ES-I3 (cell line): ENCODE data around the gene DVL2.

ENCODE experiments used
- H3K36me3 ChIP-seq: 2 replicates; pipeline ENCODE4 v1.6.1; 2013; ENCODE audit warnings: mild to moderate bottlenecking, low read length, control low read depth, moderate library complexity; ENCODE audit not compliant: insufficient read depth
- H3K4me1 ChIP-seq: 2 replicates; pipeline ENCODE4 v1.6.1; 2013; ENCODE audit warnings: mild to moderate bottlenecking, control low read depth, low read length; ENCODE audit not compliant: insufficient read depth
- H3K9ac ChIP-seq: 2 replicates; pipeline ENCODE4 v1.6.1; 2013; ENCODE audit warnings: low read depth, mild to moderate bottlenecking, low read length, moderate library complexity
- H3K9me3 ChIP-seq: 2 replicates; pipeline ENCODE4 v1.6.1; 2013; ENCODE audit warnings: mild to moderate bottlenecking, low read length, moderate library complexity; ENCODE audit not compliant: control insufficient read depth, insufficient read depth

Gene DVL2

DNA sequence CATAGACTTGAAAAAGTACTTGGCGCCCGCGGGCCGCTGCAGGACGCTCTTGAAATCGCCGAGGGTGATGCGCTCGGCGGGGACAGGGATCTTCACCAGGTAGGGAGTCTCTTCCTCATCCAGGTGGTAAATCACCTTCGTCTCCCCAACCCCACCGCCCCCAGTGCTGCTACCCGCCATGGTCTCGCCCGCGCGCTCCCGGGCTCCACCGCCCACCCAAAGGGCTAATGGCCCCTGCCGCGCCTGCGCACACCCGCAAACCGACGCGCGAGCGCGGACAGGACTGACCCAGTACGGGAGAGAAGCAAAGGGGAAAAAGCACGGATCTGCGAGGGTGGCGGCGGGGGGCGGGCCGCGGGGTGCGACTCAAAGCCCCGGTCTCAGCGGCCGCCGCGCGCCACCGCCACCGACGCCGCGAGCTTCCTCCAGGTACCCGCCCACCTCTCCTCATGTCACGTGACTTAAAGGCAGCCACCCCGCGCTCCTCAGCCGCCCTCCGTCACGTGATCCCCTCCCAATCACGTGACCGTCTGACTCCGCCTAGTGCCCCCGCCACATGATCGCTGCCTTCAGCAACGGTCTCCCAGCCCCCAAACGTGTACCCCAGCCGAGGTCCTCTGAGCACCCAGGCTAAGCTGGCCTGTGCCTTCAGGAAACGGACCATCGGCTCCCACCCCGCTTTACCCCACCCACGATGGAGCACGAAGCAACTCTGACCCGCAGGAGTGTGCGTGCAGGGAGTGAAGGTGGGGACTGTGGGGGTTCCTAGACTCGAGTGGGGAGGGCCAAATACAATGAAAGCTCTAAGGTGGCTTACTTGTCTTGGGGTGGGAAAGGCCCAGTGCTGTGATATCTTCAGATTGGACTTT, at the start of gene DVL2:
DVL2 (minus strand) TSS at position 435 of the 869 bp plus-strand sequence; CDS start at position 180, 255 bp downstream.
- Histone ChIP-seq H3K4me1 (peaks cover 10% of the 10 kb centered on the region), H3K36me3 (peaks cover 15% of the 10 kb centered on the region), H3K9me3 (no peaks in the 10 kb centered on the region), H3K9ac (peak within 1 kb of the TSS; percentile 98)

DNA sequence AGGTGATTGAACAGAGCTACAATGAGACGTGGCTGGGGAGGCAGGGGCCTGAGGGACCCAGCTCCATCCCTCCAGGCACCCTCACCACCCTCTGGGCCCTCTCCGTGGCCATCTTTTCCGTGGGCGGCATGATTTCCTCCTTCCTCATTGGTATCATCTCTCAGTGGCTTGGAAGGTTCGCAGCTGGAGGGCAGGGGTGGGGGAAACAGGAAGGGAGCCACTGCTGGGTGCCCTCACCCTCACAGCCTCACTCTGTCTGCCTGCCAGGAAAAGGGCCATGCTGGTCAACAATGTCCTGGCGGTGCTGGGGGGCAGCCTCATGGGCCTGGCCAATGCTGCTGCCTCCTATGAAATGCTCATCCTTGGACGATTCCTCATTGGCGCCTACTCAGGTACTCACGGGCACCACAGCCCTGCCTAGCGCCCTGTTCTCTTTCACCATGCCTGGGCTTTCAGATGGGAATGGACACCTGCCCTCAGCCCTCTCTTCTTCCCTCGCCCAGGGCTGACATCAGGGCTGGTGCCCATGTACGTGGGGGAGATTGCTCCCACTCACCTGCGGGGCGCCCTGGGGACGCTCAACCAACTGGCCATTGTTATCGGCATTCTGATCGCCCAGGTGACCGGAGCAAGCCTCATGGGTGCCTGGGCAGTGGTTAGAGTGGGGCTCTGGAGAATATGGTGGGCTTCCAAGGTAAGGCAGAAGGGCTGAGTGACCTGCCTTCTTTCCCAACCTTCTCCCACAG, 49.3 kb upstream of the DVL2 start:
- peaks cover 3% of the 10 kb centered on the region; the same call in 1 of the 2 replicates for H3K4me1 ChIP-seq
- no peaks in the 10 kb centered on the region for H3K9me3 ChIP-seq
- no peaks in the 10 kb centered on the region for H3K36me3 ChIP-seq
- no peak overlapping the region for H3K9ac ChIP-seq

DNA sequence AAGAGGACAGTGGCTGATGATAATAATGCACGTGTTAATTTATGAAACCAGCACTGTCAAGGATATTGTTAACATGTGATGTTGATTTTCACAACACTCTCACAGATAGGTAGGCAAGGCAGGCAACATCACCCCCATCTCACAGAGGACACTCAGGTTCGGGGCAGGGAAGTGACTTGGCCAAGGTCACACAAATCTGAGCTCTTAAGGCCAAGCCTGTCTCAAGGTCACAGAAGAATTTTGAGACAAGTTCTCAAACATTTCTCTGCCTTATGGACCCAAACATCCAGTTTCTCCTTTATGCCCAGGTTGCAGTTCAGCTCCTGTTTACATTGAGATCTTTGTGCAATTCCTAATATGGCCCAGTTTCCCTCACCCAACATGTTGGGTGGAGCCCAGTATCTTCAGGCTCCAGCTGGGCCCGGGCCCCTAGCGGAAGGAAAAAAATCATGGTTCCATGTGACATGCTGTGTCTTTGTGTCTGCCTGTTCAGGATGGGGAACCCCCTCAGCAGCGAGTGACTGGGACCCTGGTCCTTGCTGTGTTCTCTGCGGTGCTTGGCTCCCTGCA, 48.5 kb upstream of the DVL2 start:
- H3K9me3 ChIP-seq: no peaks in the 10 kb centered on the region
- no peaks in the 10 kb centered on the region for H3K36me3 ChIP-seq
- peak overlapping the region; percentile 67 for H3K9ac ChIP-seq
- H3K4me1 ChIP-seq: peaks cover 3% of the 10 kb centered on the region; the same call in 1 of the 2 replicates

DNA sequence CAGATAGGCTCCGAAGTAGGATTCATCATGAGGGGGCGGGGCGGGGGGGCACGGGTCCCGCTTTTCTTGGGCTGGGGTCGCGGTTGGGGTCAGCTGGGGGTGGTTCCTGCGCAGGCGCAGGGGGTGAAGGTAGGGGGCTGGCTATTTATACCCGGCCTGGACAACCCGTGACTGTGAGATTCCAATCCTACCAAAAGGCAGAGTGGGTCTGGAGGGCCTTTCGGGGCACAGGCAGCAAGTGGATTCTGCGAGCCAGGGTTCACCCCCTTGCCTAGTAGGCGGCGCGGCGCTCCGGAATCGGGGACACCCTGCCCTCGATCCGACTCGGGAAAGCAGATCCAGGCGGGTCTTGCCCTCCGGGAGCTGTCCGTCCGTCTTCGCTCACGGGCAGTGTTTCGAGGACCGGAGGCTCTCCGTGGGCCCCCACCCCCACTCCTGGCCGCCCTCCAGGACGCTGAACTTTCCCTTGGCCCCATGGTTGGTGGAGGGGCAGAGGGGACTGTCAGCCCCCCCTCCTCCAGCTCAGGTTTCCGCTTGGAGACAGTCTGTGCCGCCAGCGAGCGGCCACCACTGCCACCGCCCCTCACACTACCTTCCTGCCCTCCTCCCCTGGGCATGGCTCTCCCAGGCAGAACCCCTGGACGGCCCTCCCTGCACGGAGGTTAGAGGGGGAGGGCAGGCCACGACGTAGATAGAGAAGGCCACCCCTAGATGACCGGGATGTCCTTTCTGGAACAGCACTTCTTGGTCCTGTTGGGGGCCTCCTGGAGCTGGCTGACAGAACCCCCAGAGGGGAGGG, 47.8 kb upstream of the DVL2 start:
- Histone ChIP-seq H3K9me3 (no peaks in the 10 kb centered on the region), H3K36me3 (no peaks in the 10 kb centered on the region), H3K9ac (peak overlapping the region; percentile 67), H3K4me1 (peaks cover 3% of the 10 kb centered on the region; the same call in 1 of the 2 replicates)

DNA sequence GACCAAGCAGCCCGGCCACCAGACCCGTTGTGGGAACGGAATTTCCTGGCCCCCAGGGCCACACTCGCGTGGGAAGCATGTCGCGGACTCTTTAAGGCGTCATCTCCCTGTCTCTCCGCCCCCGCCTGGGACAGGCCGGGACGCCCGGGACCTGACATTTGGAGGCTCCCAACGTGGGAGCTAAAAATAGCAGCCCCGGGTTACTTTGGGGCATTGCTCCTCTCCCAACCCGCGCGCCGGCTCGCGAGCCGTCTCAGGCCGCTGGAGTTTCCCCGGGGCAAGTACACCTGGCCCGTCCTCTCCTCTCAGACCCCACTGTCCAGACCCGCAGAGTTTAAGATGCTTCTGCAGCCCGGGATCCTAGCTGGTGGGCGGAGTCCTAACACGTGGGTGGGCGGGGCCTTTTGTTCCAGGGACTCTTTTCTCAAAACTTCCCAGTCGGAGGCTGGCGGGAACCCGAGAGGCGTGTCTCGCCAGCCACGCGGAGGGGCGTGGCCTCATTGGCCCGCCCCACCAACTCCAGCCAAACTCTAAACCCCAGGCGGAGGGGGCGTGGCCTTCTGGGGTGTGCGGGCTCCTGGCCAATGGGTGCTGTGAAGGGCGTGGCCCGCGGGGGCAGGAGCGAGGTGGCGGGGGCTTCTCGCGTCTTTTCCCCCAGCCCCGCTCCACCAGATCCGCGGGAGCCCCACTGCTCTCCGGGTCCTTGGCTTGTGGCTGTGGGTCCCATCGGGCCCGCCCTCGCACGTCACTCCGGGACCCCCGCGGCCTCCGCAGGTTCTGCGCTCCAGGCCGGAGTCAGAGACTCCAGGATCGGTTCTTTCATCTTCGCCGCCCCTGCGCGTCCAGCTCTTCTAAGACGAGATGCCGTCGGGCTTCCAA, 47.0 kb upstream of the DVL2 start, which contains the start of gene SLC2A4:
SLC2A4 (plus strand) TSS at position 645 of the 879 bp plus-strand sequence; CDS start at position 862, 217 bp downstream.
- H3K36me3 ChIP-seq: no peaks in the 10 kb centered on the region

DNA sequence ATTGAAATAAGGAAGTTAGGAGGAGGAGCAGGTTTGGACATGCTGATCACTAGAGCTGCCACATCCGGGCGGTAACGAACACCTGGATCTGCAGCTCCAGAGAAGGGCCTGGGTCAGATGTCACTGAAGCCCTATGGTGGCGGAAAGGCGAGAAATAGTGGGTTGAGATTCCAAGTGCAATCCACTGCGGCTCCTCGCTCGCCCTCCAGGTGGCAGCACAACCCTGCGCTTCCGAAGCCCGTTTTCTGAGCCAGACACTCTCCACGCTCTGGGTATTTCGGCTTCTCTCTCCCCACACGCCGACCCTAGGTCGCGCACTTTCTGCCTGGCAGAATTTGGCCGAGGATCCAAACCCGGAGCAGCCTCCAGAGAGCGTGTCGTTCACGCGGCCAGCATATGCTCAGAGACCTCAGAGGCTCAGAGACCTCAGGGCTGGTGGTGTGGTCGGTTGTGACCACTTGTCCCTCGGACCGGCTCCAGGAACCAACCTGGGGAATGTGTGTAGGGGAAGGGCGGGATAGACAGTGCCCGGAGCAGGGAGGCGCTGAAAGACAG, 46.3 kb upstream of the DVL2 start:
- H3K9me3 ChIP-seq: no peaks in the 10 kb centered on the region
- H3K4me1 ChIP-seq: peaks cover 3% of the 10 kb centered on the region; the same call in 1 of the 2 replicates
- H3K36me3 ChIP-seq: no peaks in the 10 kb centered on the region
- H3K9ac ChIP-seq: peak overlapping the region; percentile 35

More for the DNA sequence above, 47.0 kb upstream of the DVL2 start, which contains the start of gene SLC2A4:
- H3K9me3 ChIP-seq: no peaks in the 10 kb centered on the region
- H3K4me1 ChIP-seq: peaks cover 3% of the 10 kb centered on the region; the same call in 1 of the 2 replicates
- peak within 1 kb of the TSS; percentile 67 for H3K9ac ChIP-seq

DNA sequence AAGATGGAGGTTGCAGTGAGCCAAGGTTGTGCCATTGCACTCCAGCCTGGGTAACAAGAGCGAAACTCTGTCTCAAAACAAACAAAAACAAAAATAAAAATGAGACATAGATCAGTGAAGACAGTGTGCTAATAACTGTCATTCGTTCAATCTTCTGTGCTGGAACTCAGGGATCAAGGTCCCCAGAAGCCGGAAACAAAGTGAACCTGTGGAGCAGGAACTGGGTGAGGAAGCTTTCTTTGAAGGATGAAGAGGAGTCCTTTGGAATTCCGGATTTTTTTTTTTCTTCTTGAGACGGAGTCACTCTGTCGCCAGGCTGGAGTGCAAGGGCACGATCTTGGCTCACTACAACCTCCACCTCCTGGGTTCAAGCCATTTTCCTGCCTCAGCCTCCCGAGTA, 45.1 kb upstream of the DVL2 start:
- H3K4me1 ChIP-seq: peaks cover 3% of the 10 kb centered on the region; the same call in 1 of the 2 replicates
- no peaks in the 10 kb centered on the region for H3K36me3 ChIP-seq
- peak overlapping the region; percentile 32 for H3K9ac ChIP-seq
- H3K9me3 ChIP-seq: no peaks in the 10 kb centered on the region

DNA sequence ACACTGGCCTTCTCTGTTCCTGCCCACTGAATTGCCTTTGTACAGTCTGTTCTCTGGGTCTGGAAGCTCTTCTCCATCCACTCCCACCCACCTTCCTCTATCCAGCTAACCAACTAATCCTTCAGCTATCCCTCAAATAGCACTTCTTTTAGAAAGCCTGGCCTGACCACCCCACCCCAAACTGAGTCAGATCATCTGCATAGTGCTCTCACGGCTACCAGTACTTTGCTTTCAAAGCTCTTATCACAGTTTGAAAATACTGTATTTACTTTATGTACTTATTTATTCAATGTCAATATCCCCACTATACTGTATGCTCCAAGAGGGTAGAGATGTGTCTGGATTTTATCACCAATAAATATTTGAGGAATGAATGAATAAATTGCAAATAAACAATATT, 32.5 kb upstream of the DVL2 start:
- Histone ChIP-seq H3K9ac (no peak overlapping the region; the same call in 1 of the 2 replicates), H3K4me1 (peaks cover 13% of the 10 kb centered on the region; the same call in 1 of the 2 replicates), H3K36me3 (no peaks in the 10 kb centered on the region), H3K9me3 (no peaks in the 10 kb centered on the region)

DNA sequence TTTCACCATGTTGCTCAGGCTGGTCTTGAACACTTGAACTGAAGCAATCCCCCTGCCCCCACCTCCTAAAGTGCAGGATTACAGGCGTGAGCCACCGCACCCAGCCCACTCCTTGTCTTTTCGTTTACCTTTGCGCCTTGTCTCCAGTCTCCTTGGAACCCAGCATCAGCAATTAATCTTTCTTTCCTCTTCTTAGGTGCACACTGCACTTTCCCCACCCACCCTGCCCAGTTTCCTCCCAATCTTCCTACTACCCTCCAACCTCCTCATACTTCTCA, 29.4 kb upstream of the DVL2 start:
- Histone ChIP-seq H3K4me1 (peaks cover 13% of the 10 kb centered on the region; the same call in 1 of the 2 replicates), H3K9ac (peak overlapping the region; percentile 94; the same call in 1 of the 2 replicates), H3K9me3 (no peaks in the 10 kb centered on the region), H3K36me3 (peaks cover 6% of the 10 kb centered on the region; the same call in 1 of the 2 replicates)

DNA sequence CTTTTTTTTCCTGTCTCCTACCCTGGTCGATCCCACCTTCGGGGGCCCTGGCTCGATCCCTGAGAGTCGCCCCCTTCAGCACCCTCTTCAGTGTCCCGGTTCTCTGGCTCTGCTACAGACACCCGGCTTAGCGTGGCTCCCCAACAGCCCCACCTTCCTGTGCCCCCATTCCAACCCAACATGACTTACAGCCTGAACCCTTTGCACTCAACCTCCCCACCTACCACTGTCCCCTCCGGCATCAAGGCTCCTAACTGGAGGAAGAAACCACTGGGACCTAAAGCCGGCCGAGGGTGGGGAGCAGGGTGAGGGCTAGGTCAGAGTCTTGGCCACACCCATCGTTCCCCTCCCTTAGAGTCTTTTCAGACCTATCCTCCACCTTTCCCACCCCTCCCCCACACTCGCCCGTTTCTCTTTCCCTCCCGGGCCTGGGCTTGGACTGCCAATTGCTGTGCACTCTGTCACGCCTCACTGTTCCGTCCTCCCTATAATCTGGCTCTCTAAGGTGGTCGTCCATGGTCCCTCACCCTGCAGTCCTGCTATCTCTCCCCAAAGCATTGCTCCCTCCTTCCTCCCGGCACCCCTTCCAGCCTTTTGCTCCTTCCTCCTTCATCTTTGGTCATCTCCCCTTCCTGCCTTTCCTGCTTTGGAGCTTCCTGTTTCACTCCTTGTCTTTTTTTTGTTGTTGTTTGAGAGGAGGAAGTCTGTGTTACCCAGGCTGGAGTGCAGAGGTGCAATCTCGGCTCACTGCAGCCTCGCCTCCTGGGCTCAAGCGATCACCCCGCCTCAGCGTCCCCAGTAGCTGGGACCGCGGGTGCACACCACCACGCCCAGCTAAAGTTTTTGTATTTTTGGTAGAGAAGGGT, 28.9 kb upstream of the DVL2 start:
- peak overlapping the region; percentile 94 for H3K9ac ChIP-seq
- H3K4me1 ChIP-seq: peaks cover 13% of the 10 kb centered on the region; the same call in 1 of the 2 replicates
- H3K9me3 ChIP-seq: no peaks in the 10 kb centered on the region
- H3K36me3 ChIP-seq: peaks cover 7% of the 10 kb centered on the region; the same call in 1 of the 2 replicates

DNA sequence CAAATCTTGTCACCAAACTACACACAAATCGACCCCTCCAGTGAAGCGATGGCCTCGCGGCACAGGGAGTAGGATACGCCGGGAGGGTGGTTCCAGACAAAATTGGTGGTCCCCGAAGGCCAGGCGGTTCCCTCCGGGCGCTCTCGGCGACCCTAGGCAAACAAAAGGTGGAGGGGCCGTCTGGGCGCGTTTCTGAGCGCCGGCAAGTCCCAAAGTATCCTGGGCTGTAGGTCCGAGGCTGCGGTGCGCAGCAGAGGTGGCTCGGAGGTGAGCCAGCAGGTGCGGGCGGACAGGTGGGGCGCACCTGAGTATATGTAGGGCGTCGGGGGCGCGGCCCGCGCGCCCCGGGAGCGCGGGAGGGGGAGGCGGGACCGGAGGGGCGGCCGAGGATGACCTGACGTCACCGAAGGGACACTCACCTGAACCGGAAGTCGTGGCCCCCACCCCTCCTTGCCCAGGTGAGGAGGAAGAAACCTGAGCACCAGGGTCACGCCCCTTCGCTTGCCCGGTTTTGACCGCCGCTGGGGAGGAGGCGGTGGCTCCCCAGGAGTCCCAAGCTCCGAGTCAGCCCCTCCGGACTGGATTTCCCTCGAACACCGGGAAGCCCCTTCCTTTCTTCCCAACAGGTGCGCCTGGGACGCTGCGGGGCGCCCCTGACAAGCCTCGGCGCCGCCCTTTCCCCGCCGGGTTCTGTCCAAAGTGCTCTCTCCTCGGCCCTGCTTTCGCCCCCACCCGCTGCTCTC, 28.0 kb upstream of the DVL2 start, which contains the start of gene CLDN7:
CLDN7 (minus strand) TSS at position 287 of the 743 bp plus-strand sequence. CDS start 435 bp downstream, outside the sequence.
- peaks cover 10% of the 10 kb centered on the region; the same call in 1 of the 2 replicates for H3K36me3 ChIP-seq

More for the DNA sequence above, 28.0 kb upstream of the DVL2 start, which contains the start of gene CLDN7:
- Histone ChIP-seq H3K9ac (peak within 1 kb of the TSS; percentile 94), H3K4me1 (peaks cover 13% of the 10 kb centered on the region; the same call in 1 of the 2 replicates), H3K9me3 (no peaks in the 10 kb centered on the region)
